Small intestine (tissue), 7 donors: Measurements from ENCODE around the gene SYT8. TPM values are rescaled to one million over a fixed set of nuclear protein-coding genes. Genes with fewer than 3 reads are reported as not detected.
A peak's percentile ranks its signal among the peaks of the same experiment; 100 is the strongest.

Experiments
- DNase-seq, 2 donors: peaks; one replicate each; pipeline versions ENCODE4 v3.0.0 to v3.0.0-alpha.2; 2013
- FAIRE-seq: peaks from 2 replicates; lab custom pipeline; 2012; peaks lifted over from hg19 to GRCh38; lab: Jason Lieb, UNC
- H3K27ac ChIP-seq, 3 donors: one replicate each; pipeline ENCODE4 v1.5.1; 2013; ENCODE audit warnings: low read length in 2 of 3, mild to moderate bottlenecking in 2 of 3, control low read depth in 1 of 3, inconsistent platforms in 1 of 3, low read depth in 1 of 3, moderate library complexity in 1 of 3
- H3K27me3 ChIP-seq, 3 donors: one replicate each; pipeline ENCODE4 v1.6.1; 2013; ENCODE audit warnings: low read length in 3 of 3, inconsistent platforms in 1 of 3; ENCODE audit not compliant: control insufficient read depth in 3 of 3, insufficient read depth in 3 of 3
- H3K36me3 ChIP-seq, 3 donors: one replicate each; pipeline ENCODE4 v1.6.1; 2013; ENCODE audit warnings: low read length in 3 of 3, inconsistent platforms in 1 of 3, low read depth in 1 of 3, mild to moderate bottlenecking in 1 of 3, moderate library complexity in 1 of 3; ENCODE audit not compliant: control insufficient read depth in 3 of 3, insufficient read depth in 2 of 3
- H3K4me1 ChIP-seq, 3 donors: one replicate each; pipeline ENCODE4 v1.6.1; 2013; ENCODE audit warnings: low read length in 2 of 3, inconsistent platforms in 1 of 3, low read depth in 1 of 3, mild to moderate bottlenecking in 1 of 3, moderate library complexity in 1 of 3; ENCODE audit not compliant: control insufficient read depth in 3 of 3, insufficient read depth in 2 of 3
- H3K4me3 ChIP-seq, 3 donors: one replicate each; pipeline ENCODE4 v1.5.1; 2013; ENCODE audit warnings: low read length in 3 of 3, control low read depth in 1 of 3, inconsistent platforms in 1 of 3, low read depth in 1 of 3, mild to moderate bottlenecking in 1 of 3, moderate library complexity in 1 of 3
- H3K9me3 ChIP-seq, 2 donors: one replicate each; pipeline ENCODE4 v1.6.1; 2013; ENCODE audit warnings: low read depth in 1 of 2, low read length in 1 of 2; ENCODE audit not compliant: control insufficient read depth in 2 of 2, insufficient read depth in 1 of 2
- WGBS, 3 donors: extraction: QIAGEN DNeasy Blood & Tissue Kit; methylation state at CpG; one replicate each; pipeline ENCODE4 v1.1.7; 2013; 5-methylcytosine and 5-hydroxymethylcytosine counted together
- polyA plus RNA-seq, 4 donors: library from polyadenylated mRNA; stranded (reverse) in 3 of 4; unstranded in 1 of 4; fragments of 200-250 nt in 3 of 4; fragments of 120-200 nt in 1 of 4; gene quantifications; one replicate each; pipeline versions ENCODE4 v1.2.1 to v1.2.3, GENCODE V29; 2013
- donor health status: healthy with polysubstance abuse.
- donor health status: control.
- donor health status: control.
- donor health status: Bipolar disorder and iron deficiency.
- donor health status: healthy.

The SYT8 gene
- polyA plus RNA-seq, 4 donors = 3.1 to 46.5 (median 24.2) TPM

DNA sequence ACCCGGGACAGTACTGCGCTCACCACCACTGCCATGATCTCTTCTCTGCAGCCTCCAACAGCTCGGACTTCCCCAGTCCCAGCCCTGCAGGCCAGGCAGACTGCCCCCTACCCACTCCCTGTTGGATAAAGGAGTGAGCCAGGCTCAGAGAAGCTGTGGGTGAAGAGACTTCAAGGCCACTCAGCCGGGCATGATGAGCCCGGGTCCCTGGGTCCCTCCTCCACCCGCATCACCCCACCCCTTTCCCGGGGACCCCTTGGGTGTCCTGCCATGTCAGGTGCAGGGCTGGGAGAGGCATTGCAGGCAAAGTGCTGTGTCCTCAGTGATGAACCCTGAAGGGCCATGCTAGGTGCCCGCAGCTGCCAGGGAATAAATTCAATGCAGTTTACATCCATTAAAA lies 32.6 kb downstream of the SYT8 start:
- DNase-seq = no peak
- 63 to 77% (median 64%) methylated on average over 8 of the region's 8 CpGs for WGBS, 3 donors

DNA sequence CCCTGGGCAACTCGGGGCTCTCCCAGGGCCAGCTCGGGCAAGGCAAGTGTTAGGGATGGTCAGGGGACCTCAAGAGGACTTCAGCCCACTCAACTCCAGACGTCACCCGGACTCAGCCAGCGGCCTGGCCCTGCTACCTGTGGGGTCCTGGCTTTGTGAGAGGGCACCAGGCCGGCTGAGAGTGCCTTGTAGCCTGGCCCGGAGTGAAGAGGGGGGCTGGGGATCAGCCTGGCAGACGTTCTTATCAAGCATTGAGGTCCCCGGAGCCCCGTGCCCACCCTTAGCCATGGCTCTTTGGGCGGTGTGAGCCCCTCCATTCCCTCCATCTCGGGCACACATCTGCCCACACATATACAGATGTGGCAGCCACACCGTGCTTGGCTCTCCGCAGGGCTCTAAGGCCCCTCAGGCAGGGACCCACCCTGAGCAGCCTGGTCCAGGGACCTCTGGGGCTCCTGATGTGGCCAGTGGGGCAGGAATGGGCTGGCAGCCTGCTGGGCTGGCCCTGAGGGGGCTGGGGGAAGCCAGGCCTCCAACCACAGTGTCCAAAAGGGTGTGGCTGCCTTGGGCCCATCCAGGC lies 33.4 kb downstream of the SYT8 start:
- Histone ChIP-seq H3K9me3 (no peaks in the 10 kb centered on the region), H3K36me3 (no peaks in the 10 kb centered on the region), H3K27ac (peak overlapping the region in 1 of 3 donors; percentile 26), H3K4me1 (peaks cover 0 to 4% (median 0%) of the 10 kb centered on the region in 3 donors), H3K4me3 (no peak overlapping the region), H3K27me3 (peaks cover 0 to 39% (median 0%) of the 10 kb centered on the region in 3 donors)
- no peak for FAIRE-seq
- WGBS, 3 donors = 69 to 87% (median 75%) methylated on average over 14 of the region's 14 CpGs
- no peak for DNase-seq

More for the DNA sequence above, 32.6 kb downstream of the SYT8 start:
- H3K27ac ChIP-seq = no peak overlapping the region
- peaks cover 0 to 4% (median 0%) of the 10 kb centered on the region in 3 donors for H3K4me1 ChIP-seq
- no peak overlapping the region for H3K4me3 ChIP-seq
- peaks cover 0 to 45% (median 0%) of the 10 kb centered on the region in 3 donors for H3K27me3 ChIP-seq
- FAIRE-seq = no peak
- H3K36me3 ChIP-seq = no peaks in the 10 kb centered on the region
- H3K9me3 ChIP-seq = no peaks in the 10 kb centered on the region

- Histone ChIP-seq H3K27me3 (peaks cover 0 to 34% (median 0%) of the 10 kb centered on the region in 3 donors), H3K36me3 (no peaks in the 10 kb centered on the region), H3K4me3 (no peak overlapping the region), H3K27ac (peak overlapping the region in 1 of 3 donors; percentile 26), H3K4me1 (peaks cover 0 to under 1% (median 0%) of the 10 kb centered on the region in 3 donors), H3K9me3 (no peaks in the 10 kb centered on the region)
- DNase-seq (no peak), FAIRE-seq (no peak)
- WGBS, 3 donors = 64 to 72% (median 65%) methylated on average over 23 to 25 of the region's 25 CpGs
Measured at GRCh38 chr11:1868636-1869291, 34.0 kb downstream of the SYT8 start.

DNA sequence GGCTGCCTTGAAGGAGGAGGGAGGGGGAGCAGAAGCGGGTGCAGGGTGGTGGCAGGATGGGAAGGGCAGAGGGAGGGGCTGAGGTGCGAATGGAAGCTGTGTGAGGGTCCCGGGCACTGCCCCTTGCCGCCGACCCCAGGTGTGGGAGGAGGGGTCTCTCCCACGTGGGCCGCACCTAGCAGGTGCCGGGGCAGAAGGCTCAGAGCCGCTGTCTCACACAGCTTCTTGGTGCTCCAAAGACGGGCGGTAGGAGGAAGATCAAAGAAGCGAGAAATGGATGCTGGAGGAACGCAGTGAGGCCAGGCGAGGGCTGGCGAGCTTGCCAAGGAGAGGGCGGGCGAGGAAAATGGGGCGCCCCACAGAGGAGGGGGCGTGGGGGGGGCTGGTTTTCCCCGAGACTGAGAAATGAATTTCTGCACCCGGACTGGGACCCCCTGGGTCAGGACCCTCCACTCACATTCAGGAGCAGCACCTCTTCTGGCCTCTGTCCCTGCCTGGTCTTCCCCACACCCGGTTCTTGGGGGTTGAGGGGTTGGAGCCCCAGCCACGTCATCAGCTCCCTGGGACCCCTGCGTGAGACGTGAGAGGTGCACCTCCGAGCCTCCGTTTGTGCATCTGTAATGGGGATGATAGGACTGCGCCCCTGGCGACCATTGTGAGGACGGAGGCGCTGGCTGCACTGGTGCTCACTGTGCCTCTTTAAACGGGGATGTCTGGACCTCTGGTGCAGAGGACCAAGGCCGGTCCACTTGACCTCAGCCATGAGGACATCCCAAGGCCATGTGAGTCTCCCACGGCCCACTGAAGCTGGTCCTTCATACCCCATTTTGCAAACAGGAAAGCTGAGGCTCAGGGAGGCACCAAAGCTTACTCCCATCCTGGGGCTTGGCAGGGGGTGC lies 34.9 kb downstream of the SYT8 start:
- no peaks in the 10 kb centered on the region for H3K4me1 ChIP-seq
- DNase-seq (no peak), FAIRE-seq (no peak)
- H3K27me3 ChIP-seq = peaks cover 0 to 33% (median 0%) of the 10 kb centered on the region in 3 donors
- H3K36me3 ChIP-seq = no peaks in the 10 kb centered on the region
- H3K9me3 ChIP-seq = no peaks in the 10 kb centered on the region
- H3K27ac ChIP-seq = no peak overlapping the region
- H3K4me3 ChIP-seq = no peak overlapping the region
- WGBS, 3 donors = 46 to 60% (median 59%) methylated on average over 33 to 34 of the region's 34 CpGs

DNA sequence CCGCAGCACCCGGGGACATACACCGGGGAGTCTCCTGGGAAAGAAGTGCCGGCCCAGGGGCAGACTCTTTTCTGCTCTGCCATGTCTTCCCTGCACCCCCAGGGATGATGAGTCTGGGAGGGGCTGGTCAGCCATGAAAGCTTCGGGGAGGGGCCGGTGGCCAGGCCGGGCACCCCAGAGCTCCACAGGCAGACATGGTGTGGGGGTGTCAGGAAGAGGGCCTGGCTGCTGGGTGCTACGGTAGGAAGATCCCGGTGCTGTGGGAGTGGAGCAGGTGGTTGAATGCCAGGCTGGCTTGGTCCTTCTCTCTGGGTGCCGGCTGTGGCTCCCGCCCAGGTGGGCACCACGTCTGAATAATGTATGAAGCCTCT lies 35.5 kb downstream of the SYT8 start:
- Histone ChIP-seq H3K4me3 (no peak overlapping the region), H3K4me1 (no peaks in the 10 kb centered on the region), H3K36me3 (no peaks in the 10 kb centered on the region), H3K27ac (no peak overlapping the region), H3K27me3 (peaks cover 0 to 33% (median 0%) of the 10 kb centered on the region in 3 donors), H3K9me3 (no peaks in the 10 kb centered on the region)
- FAIRE-seq (no peak), DNase-seq (no peak)
- 67 to 78% (median 70%) methylated on average over 12 of the region's 12 CpGs for WGBS, 3 donors

- FAIRE-seq (no peak), DNase-seq (no peak)
- peak overlapping the region in 1 of 3 donors; percentile 5 for H3K27ac ChIP-seq
- H3K27me3 ChIP-seq = peaks cover 0 to 33% (median 0%) of the 10 kb centered on the region in 3 donors
- no peaks in the 10 kb centered on the region for H3K9me3 ChIP-seq
- 27 to 33% (median 31%) methylated on average over 34 to 50 of the region's 50 CpGs for WGBS, 3 donors
- H3K36me3 ChIP-seq = no peaks in the 10 kb centered on the region
- H3K4me3 ChIP-seq = no peak overlapping the region
- peaks cover 0 to under 1% (median 0%) of the 10 kb centered on the region in 3 donors for H3K4me1 ChIP-seq
Measured at GRCh38 chr11:1870721-1871466, 36.1 kb downstream of the SYT8 start.

- no peaks in the 10 kb centered on the region for H3K36me3 ChIP-seq
- H3K4me3 ChIP-seq = no peak overlapping the region
- DNase-seq (no peak), FAIRE-seq (no peak)
- WGBS, 3 donors = 69 to 83% (median 83%) methylated on average over 12 to 15 of the region's 15 CpGs
- H3K9me3 ChIP-seq = no peaks in the 10 kb centered on the region
- peak overlapping the region in 1 of 3 donors; percentile 5 for H3K27ac ChIP-seq
- H3K4me1 ChIP-seq = peaks cover 0 to 7% (median 0%) of the 10 kb centered on the region in 3 donors
- H3K27me3 ChIP-seq = peaks cover 0 to 33% (median 0%) of the 10 kb centered on the region in 3 donors
Measured at GRCh38 chr11:1871531-1871930, 36.7 kb downstream of the SYT8 start.
